WERI-Rb-1 (cell line): Measurements from ENCODE around the gene DBNDD1.

Experiments used
- DNase-seq: peaks from one replicate; pipeline ENCODE4 v3.0.0-alpha.2; 2020
- H3K27ac ChIP-seq: fragments of 250-450 bp; sonication (Bioruptor Pico); 2 replicates; pipeline ENCODE4 v1.5.1; 2020; ENCODE audit warnings: mild to moderate bottlenecking, moderate library complexity
- H3K27me3 ChIP-seq: fragments of 250-450 bp; sonication (Bioruptor Pico); 2 replicates; pipeline ENCODE4 v1.5.1; 2021; ENCODE audit warnings: mild to moderate bottlenecking, low read depth, moderate library complexity; ENCODE audit not compliant: insufficient read depth, severe bottlenecking
- H3K36me3 ChIP-seq: fragments of 250-450 bp; sonication (Bioruptor Pico); 2 replicates; pipeline ENCODE4 v1.5.1; 2020; ENCODE audit warnings: mild to moderate bottlenecking, moderate library complexity
- H3K4me3 ChIP-seq: 2 replicates; pipeline ENCODE4 v1.5.1; 2011; ENCODE audit warnings: low read depth, mild to moderate bottlenecking, control low read depth, low read length
- H3K9me3 ChIP-seq: fragments of 250-450 bp; sonication (Bioruptor Pico); 2 replicates; pipeline ENCODE4 v1.5.1; 2021; ENCODE audit warnings: mild to moderate bottlenecking, moderate library complexity; ENCODE audit not compliant: severe bottlenecking
- CTCF ChIP-seq: IDR thresholded peaks from 2 replicates; pipeline ENCODE4 v1.5.1; 2011; ENCODE audit warnings: low read depth, mild to moderate bottlenecking, control low read depth, inconsistent platforms, low read length

Gene DBNDD1

GRCh38 chr16:90046971-90047713 lies 27.9 kb upstream of the DBNDD1 start:
- Histone ChIP-seq H3K9me3 (no peaks in the 10 kb centered on the region), H3K27me3 (no peaks in the 10 kb centered on the region), H3K4me3 (no peak overlapping the region), H3K36me3 (no peaks in the 10 kb centered on the region), H3K27ac (no peak overlapping the region)
- TF ChIP-seq CTCF: no peak
- DNase-seq: no peak

GRCh38 chr16:90046122-90046970 lies 27.1 kb upstream of the DBNDD1 start:
- no peak for TF ChIP-seq CTCF
- H3K9me3 ChIP-seq: no peaks in the 10 kb centered on the region

GRCh38 chr16:90044111-90044551 lies 24.9 kb upstream of the DBNDD1 start:
- no peak for DNase-seq
- H3K27me3 ChIP-seq: no peaks in the 10 kb centered on the region
- no peak overlapping the region for H3K4me3 ChIP-seq
- H3K36me3 ChIP-seq: no peaks in the 10 kb centered on the region
- H3K9me3 ChIP-seq: no peaks in the 10 kb centered on the region
- H3K27ac ChIP-seq: no peak overlapping the region
- TF ChIP-seq CTCF: no peak

More at GRCh38 chr16:90046122-90046970, 27.1 kb upstream of the DBNDD1 start:
- H3K27ac ChIP-seq: no peak overlapping the region
- H3K36me3 ChIP-seq: no peaks in the 10 kb centered on the region
- no peak for DNase-seq
- H3K27me3 ChIP-seq: no peaks in the 10 kb centered on the region
- H3K4me3 ChIP-seq: no peak overlapping the region

- no peak for TF ChIP-seq CTCF
- H3K27ac ChIP-seq: no peak overlapping the region
- DNase-seq: no peak
- H3K4me3 ChIP-seq: no peak overlapping the region
- H3K27me3 ChIP-seq: no peaks in the 10 kb centered on the region
- H3K36me3 ChIP-seq: no peaks in the 10 kb centered on the region
- H3K9me3 ChIP-seq: no peaks in the 10 kb centered on the region
These were observed 24.3 kb upstream of the DBNDD1 start for GRCh38 chr16:90043526-90043925.

GRCh38 chr16:90042946-90043514 lies 23.8 kb upstream of the DBNDD1 start:
- no peaks in the 10 kb centered on the region for H3K27me3 ChIP-seq
- no peak for DNase-seq
- no peak for TF ChIP-seq CTCF
- H3K36me3 ChIP-seq: no peaks in the 10 kb centered on the region
- H3K4me3 ChIP-seq: no peak overlapping the region
- H3K9me3 ChIP-seq: no peaks in the 10 kb centered on the region
- no peak overlapping the region for H3K27ac ChIP-seq
